ENCODE data around the gene TNFRSF18.

Gene TNFRSF18

DNA sequence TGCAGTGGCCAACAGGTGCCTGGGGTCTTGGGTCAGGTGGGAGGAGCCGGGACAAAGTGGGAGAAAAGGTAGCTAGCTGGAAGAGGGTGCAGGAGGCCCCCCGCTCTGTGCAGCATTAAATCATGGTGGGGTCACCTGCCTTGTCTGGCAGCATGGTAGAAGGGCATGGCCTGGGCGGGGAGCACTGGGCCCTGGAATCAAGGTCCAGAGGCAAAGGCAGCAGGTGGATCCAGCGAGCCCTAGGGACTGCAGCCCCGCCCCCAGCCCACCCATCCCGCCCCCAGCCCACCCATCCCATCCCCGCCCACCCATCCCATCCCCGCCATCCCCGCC lies 49.4 kb downstream of the TNFRSF18 start:
- Histone ChIP-seq H3K36me3 (ENCODE audit: control insufficient read depth, insufficient read depth, low read length) (no peaks in the 10 kb centered on the region), H3K4me3 (replicated peaks; ENCODE audit: low read depth, low read length) (no peak overlapping the region), H3K27me3 (replicated peaks; ENCODE audit: control insufficient read depth, insufficient read depth, low read length) (no peaks in the 10 kb centered on the region)
- no peak for DNase-seq (ENCODE audit: extremely low read depth, insufficient read length)
- TF ChIP-seq, protein P1, sequence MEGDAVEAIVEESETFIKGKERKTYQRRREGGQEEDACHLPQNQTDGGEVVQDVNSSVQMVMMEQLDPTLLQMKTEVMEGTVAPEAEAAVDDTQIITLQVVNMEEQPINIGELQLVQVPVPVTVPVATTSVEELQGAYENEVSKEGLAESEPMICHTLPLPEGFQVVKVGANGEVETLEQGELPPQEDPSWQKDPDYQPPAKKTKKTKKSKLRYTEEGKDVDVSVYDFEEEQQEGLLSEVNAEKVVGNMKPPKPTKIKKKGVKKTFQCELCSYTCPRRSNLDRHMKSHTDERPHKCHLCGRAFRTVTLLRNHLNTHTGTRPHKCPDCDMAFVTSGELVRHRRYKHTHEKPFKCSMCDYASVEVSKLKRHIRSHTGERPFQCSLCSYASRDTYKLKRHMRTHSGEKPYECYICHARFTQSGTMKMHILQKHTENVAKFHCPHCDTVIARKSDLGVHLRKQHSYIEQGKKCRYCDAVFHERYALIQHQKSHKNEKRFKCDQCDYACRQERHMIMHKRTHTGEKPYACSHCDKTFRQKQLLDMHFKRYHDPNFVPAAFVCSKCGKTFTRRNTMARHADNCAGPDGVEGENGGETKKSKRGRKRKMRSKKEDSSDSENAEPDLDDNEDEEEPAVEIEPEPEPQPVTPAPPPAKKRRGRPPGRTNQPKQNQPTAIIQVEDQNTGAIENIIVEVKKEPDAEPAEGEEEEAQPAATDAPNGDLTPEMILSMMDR (IDR thresholded peaks at IDR 0.05; ENCODE audit: insufficient read depth, low read length, poor library complexity, severe bottlenecking): no peak

DNA sequence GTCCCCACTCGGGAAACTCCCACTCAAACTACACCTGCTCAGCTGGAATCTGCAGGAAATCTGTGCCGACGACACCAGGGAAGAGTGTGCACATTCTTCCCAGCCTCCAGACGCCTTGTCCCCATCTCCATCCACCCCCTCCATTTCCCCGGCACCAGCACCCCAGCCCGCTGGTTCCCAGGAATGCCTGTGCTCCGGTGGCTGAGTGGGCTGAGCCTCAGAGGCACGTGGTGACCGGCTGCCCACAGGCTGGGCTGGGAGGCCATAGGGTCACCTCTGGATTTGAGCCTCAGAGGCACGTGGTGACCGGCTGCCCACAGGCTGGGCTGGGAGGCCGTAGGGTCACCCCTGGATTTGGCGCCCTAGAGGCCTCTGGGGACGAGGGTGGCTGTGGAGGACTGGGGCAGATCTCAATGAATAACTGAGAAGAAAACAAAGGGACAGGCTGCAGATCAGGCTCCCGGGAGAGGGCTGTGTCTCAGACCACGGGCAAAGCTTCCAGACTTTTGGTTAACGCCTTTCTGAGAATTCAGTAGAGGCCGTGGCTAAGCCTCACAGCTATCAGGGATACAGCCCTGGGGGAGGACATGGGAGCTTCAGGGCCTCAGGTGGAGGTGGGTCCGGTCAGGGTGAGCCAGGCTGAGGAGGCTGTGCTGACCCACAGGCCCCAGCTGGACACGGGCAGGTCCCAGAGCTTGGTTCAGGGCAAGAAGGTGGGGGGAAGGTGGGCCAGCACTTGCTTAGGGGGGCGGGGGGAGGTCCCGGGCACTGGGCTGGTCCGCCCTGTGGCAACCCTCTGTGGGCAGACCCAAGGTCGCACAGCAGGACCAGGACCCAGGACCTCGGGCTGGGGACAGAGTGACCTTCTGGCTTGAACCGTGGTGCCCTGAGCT lies 50.0 kb downstream of the TNFRSF18 start:
- H3K27me3 ChIP-seq (replicated peaks; ENCODE audit: control insufficient read depth, insufficient read depth, low read length): no peaks in the 10 kb centered on the region
- H3K36me3 ChIP-seq (ENCODE audit: control insufficient read depth, insufficient read depth, low read length): no peaks in the 10 kb centered on the region
- TF ChIP-seq, protein P1 (IDR thresholded peaks at IDR 0.05; ENCODE audit: insufficient read depth, low read length, poor library complexity, severe bottlenecking): no peak
- DNase-seq (ENCODE audit: extremely low read depth, insufficient read length): no peak
- no peak overlapping the region for H3K4me3 ChIP-seq (replicated peaks; ENCODE audit: low read depth, low read length)

DNA sequence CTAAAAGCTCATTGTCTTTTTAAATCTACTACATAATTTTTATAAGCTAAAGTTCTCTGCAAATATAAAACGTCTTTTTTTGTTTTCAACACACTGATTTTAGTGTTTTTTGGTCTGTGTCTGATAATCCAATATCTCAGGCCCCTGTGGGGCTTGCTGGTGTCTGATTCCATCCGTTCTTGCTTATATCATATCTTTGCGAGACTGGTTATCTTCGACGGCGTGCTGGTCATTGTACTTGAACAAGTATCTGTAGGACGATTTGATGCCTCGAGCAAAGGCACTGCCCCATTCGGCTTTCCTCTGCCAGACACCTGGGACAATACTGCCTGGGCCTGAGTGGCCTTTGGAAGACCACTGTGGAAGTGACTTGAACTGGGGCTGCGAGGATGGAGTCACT lies 51.1 kb downstream of the TNFRSF18 start:
- no peak overlapping the region for H3K4me3 ChIP-seq (replicated peaks; ENCODE audit: low read depth, low read length)
- H3K36me3 ChIP-seq (ENCODE audit: control insufficient read depth, insufficient read depth, low read length): no peaks in the 10 kb centered on the region
- DNase-seq (ENCODE audit: extremely low read depth, insufficient read length): no peak
- TF ChIP-seq, protein P1 (IDR thresholded peaks at IDR 0.05; ENCODE audit: insufficient read depth, low read length, poor library complexity, severe bottlenecking): no peak
- no peaks in the 10 kb centered on the region for H3K27me3 ChIP-seq (replicated peaks; ENCODE audit: control insufficient read depth, insufficient read depth, low read length)

DNA sequence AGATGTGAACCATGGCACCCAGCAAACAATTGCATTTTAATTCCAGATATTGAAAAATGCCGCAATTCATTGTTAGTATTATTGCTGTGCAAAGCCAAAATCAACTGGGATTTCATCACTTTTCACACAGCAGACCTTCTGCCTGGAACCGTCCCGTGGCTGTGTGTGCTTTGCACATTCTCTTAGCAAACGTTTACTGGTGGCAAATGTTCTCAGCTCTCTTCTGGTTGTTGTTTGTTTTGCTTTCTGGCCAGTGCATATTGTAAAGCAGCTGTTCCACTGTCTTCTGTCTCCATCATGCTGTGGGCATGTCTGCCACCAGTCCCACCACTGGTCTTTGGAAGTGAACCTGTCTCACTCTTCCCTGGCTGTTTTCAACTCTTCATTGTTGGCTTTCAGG lies 52.5 kb downstream of the TNFRSF18 start:
- H3K36me3 ChIP-seq (ENCODE audit: control insufficient read depth, insufficient read depth, low read length): no peaks in the 10 kb centered on the region
- no peak overlapping the region for H3K4me3 ChIP-seq (replicated peaks; ENCODE audit: low read depth, low read length)
- no peak for DNase-seq (ENCODE audit: extremely low read depth, insufficient read length)
- TF ChIP-seq, protein P1 (IDR thresholded peaks at IDR 0.05; ENCODE audit: insufficient read depth, low read length, poor library complexity, severe bottlenecking): no peak
- no peaks in the 10 kb centered on the region for H3K27me3 ChIP-seq (replicated peaks; ENCODE audit: control insufficient read depth, insufficient read depth, low read length)
